ENCODE measurements around the gene A4GALT. TPM values are rescaled to one million over a fixed set of nuclear protein-coding genes. Genes with fewer than 3 reads are reported as not detected.

The A4GALT gene
- total and polyA plus RNA-seq, 7 donors = 1.6 to 51.0 (median 23.5) TPM

- H3K4me3 ChIP-seq = no peak overlapping the region
- no peak for TF ChIP-seq POLR2A (IDR thresholded peaks at IDR 0.05)
- TF ChIP-seq CTCF (IDR thresholded peaks at IDR 0.05) = no peak
- no peak for TF ChIP-seq EP300 (IDR thresholded peaks at IDR 0.05)
- no peaks in the 10 kb centered on the region for H3K9me3 ChIP-seq
- 84 to 93% methylated on average over 7 of the region's 7 CpGs for WGBS, 2 donors
- H3K36me3 ChIP-seq = no peaks in the 10 kb centered on the region
- H3K27me3 ChIP-seq = no peaks in the 10 kb centered on the region
- H3K27ac ChIP-seq = no peak overlapping the region
- intact Hi-C loops (cut with DNase I) = no loop called here
- peaks cover 0 to 5% (median 1%) of the 10 kb centered on the region in 4 donors for H3K4me1 ChIP-seq
- no peak for DNase-seq
These were observed 66.1 kb downstream of the A4GALT start for GRCh38 chr22:42654436-42655073.

GRCh38 chr22:42653999-42654398, 66.7 kb downstream of the A4GALT start:
- intact Hi-C loops (cut with DNase I) = no loop called here
- no peaks in the 10 kb centered on the region for H3K27me3 ChIP-seq
- H3K36me3 ChIP-seq = no peaks in the 10 kb centered on the region
- TF ChIP-seq EP300 (IDR thresholded peaks at IDR 0.05) (no peak), POLR2AphosphoS5 (IDR thresholded peaks at IDR 0.05) (no peak), POLR2A (IDR thresholded peaks at IDR 0.05) (no peak), CTCF (IDR thresholded peaks at IDR 0.05) (no peak)
- no peak overlapping the region for H3K27ac ChIP-seq
- no peak overlapping the region for H3K4me3 ChIP-seq
- 75 to 88% methylated on average over 4 of the region's 4 CpGs for whole genome bisulfite sequencing, 2 donors
- DNase-seq = no peak
- peaks cover 0 to 6% (median 2%) of the 10 kb centered on the region in 4 donors for H3K4me1 ChIP-seq
- no peaks in the 10 kb centered on the region for H3K9me3 ChIP-seq

- TF ChIP-seq POLR2A (IDR thresholded peaks at IDR 0.05) (no peak), EP300 (IDR thresholded peaks at IDR 0.05) (no peak), CTCF (IDR thresholded peaks at IDR 0.05) (no peak), POLR2AphosphoS5 (IDR thresholded peaks at IDR 0.05) (no peak)
- Histone ChIP-seq H3K4me3 (no peak overlapping the region), H3K27me3 (no peaks in the 10 kb centered on the region), H3K27ac (no peak overlapping the region), H3K9me3 (no peaks in the 10 kb centered on the region), H3K36me3 (no peaks in the 10 kb centered on the region), H3K4me1 (peaks cover 0 to 32% (median 26%) of the 10 kb centered on the region in 4 donors)
- intact Hi-C loops (cut with DNase I) = no loop called here
- no peak for DNase-seq
- 69 to 83% methylated on average over 7 of the region's 7 CpGs for WGBS, 2 donors
These were observed 69.5 kb downstream of the A4GALT start for GRCh38 chr22:42651134-42651533.

- Histone ChIP-seq H3K36me3 (no peaks in the 10 kb centered on the region), H3K9me3 (no peaks in the 10 kb centered on the region), H3K27ac (peak within 1 kb of the TSS; percentile 95 to 98 (median 96)), H3K4me1 (peaks cover 0 to 49% (median 43%) of the 10 kb centered on the region in 4 donors), H3K27me3 (no peaks in the 10 kb centered on the region), H3K4me3 (peak within 1 kb of the TSS; percentile 95 to 99 (median 97))
- TF ChIP-seq POLR2A (IDR thresholded peaks at IDR 0.05) (peak; percentile 31 to 47), POLR2AphosphoS5 (IDR thresholded peaks at IDR 0.05) (peak; percentile 52 to 63 (median 58)), EP300 (IDR thresholded peaks at IDR 0.05) (no peak)
- intact Hi-C loops (cut with DNase I) = loop anchor here (5.0 to 10.0 kb wide), 3 partner anchors 205 to 538 kb away; partner anchors contain the start of genes ARFGAP3, PACSIN2 and TTLL12
- WGBS, 2 donors = 10 to 11% methylated on average over 81 of the region's 81 CpGs
- peak; percentile 92 for DNase-seq
These were observed 71.2 kb downstream of the A4GALT start, which contains the start of gene CYB5R3 for GRCh38 chr22:42649246-42650099. Gene CYB5R3, minus strand, starts transcription at chr22:42649392. Its CDS starts 77 bp downstream, at chr22:42649315.
